Epithelial cell of prostate (primary cell): ENCODE data around the gene H6PD.
A peak's percentile ranks its signal among the peaks of the same experiment; 100 is the strongest.

Experiments used
- DNase-seq: peaks from one replicate; pipeline ENCODE4 v3.0.0-alpha.2; 2011; ENCODE audit warnings: low read depth, low spot score
- H3K27ac ChIP-seq: fragments of 450-650 bp; 2 replicates; pipeline ENCODE4 v1.5.1; 2017; ENCODE audit warnings: mild to moderate bottlenecking

H6PD gene

DNA sequence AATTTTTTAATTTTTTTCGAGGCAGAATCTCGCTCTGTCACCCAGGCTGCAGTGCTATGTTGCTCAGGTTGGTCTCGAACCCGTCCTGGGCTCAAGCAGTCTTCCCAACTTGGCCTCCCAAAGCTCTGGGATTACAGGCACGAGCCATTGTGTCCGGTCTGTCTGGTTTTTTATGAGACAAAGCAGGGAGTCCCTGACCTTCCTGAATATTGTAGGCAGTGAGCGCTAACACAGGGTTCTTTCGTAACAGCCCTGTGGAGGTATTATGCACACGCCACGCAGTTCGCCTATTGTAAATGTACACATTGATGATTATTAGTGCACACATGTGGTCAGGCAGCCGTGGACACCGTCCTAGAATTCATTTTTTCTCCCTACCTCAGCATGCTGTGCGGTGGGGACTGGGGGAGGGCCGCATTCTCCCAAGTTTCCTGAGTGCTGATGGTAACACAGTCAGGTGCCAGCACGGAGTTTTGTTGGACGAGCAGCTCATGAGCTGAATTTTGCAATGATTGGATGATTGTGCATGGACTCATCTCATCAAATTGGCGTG, 77.7 kb downstream of the H6PD start:
- no peak for DNase-seq
- no peak overlapping the region for H3K27ac ChIP-seq

DNA sequence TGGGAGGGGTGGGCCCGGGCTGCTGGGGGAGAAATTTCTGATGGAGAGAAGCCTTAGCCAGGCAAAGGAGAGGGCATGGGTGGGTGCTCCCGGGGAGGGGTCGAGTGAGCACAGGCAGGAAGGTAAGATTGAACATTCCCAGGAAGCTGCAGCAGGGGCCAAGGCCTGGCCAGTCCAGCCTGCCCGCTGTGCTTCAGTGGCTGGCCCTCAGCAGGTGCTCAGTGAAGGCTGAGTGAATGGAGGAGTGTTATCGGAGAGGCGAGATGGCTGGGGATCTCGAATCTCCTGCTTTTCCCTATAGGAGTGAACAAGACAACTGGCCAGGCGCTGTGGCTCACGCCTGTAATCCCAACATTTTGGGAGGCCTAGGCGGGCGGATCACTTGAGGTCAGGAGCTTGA, 79.0 kb downstream of the H6PD start:
- no peak for DNase-seq

DNA sequence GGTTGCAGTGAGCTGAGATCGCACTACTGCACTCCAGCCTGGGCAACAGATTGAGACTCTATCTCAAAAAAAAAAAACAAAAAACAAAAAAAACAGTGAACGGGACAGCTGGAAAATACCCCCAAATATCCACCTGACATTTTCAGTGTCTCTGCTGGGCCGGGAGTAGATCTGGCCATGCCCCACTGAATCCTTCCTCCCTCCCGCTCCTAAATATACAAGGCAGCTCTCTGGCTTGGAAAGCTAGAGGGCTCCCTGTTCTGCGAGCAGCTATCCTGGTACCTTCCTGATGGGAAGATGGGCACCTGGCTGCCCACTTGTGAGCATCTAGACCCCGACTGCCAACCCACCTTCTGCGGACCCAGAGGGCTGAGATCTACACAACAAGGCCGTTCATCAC, 79.5 kb downstream of the H6PD start:
- no peak overlapping the region for H3K27ac ChIP-seq
- no peak for DNase-seq

More for the DNA sequence above, 79.0 kb downstream of the H6PD start:
- H3K27ac ChIP-seq: no peak overlapping the region

DNA sequence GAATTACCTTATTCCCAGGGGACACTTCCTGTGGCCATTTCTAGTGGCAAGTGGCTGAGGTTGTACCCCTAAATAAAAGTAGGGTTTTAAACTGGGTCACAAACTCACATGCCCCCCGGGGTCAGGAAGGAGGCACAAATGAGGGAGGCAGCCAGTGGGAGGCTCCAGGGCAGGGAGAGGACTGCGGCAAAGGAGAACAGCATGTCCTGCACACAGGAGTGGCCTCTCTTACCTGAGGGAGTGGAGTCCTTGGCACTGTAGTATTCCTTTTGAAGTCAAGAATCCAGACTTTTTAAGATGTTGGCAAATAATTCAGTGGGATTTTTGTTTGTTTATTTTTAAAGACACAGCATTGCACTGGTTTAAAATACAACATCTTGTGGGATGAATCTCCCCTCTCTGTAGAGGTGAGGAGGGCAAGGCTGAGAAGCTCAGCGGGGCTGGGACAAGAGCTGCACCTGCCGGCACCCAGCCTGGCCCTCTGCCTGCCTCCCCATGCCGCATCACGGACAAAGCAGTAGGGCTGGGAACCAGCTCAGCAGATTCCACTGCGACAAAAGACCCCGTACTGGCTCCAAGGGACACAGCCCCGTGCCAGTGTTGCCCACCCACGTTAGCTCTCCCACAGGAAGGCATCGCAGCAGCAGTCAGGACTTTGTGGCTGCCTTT, 80.3 kb downstream of the H6PD start:
- no peak overlapping the region for H3K27ac ChIP-seq
- no peak for DNase-seq

DNA sequence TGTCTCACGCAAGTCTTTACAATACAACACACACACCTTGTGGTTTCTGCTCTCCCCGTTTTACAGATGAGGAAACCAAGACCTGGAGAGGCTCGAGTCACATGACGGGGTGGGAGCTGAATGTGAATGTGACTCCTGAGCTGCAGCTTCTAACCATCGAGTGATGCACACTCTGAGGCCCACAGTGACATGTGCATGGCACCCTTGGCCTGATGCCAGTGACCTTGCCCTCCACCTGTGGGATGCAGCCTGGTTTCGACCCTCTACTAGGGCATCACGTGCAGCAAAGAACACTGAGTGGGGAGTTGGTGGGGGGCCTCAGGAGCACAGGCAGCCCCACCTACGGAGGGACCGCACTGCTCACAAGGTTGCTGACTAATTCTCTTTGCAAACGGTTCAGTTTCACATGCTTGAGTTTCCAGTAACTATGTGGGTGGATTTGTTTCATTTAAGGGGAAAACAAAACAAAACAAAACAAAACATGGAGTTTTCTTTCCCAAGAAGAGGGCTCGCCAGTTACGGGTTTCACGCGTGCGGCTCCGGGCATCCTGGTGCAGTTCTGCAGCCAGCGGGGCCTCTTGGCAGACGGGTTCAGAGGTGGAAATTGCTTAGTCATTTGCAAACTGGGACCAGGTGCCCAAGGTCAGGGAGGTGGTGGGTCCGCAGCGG, 81.0 kb downstream of the H6PD start:
- no peak overlapping the region for H3K27ac ChIP-seq
- no peak for DNase-seq

DNA sequence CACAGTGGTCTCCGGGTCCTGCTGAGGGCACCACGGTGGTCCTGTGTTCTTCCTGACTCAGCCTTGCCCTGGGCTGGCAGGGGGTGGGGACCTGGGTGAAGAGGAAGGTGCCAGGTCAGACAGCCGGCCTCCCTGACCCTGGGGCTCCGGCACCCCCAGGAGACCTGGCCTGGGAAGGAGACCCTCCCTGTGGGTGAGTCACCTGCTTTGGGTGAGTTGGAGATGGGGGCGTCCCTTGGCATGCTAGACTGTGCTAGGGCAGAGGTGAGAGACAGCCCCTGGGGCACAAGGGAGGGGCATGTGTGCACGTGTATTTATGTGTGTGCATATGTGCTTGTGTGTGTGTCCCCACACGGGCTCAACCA, 81.5 kb downstream of the H6PD start:
- no peak overlapping the region for H3K27ac ChIP-seq
- DNase-seq: no peak

DNA sequence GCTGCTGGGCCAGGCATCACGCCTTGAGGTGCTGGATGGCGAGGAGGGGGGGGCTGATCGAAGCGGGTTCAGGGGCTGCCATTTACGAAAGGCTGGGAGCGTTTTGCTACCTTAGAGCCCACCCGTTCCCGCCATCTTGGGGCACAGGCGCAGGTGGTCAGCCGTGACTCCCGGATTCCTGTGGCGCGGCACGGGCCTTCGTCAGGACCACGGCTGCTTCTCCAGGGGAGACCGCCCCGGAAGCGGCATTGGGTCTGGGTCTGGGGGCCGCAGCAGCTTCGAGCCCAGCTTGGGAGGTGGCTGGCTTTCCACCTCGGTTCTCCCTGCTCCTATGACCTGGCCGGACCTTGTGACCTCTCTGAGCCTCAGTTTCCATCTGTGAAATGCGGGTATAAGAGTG, 81.9 kb downstream of the H6PD start:
- no peak for DNase-seq
- H3K27ac ChIP-seq: no peak overlapping the region

DNA sequence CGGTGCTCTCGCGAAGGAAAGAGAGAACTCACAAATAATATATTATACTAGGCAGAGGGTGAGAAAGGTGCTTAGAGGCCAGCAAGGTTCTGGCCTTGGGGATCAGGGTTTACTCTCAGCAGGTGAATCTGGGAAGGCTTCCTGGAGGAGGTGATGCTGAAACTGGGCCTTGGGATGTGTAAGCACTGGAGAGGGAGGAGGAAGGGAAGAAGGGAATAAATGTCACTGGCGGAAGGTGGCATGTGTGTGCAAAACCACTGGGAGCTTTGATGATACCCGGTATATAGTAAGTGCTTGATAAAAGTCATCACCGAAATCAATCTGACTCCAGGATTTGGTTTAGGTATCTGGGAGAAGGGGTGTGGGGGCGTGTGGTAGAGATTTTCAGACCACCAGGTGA, 82.5 kb downstream of the H6PD start:
- DNase-seq: no peak
- H3K27ac ChIP-seq: peak overlapping the region; percentile 30

DNA sequence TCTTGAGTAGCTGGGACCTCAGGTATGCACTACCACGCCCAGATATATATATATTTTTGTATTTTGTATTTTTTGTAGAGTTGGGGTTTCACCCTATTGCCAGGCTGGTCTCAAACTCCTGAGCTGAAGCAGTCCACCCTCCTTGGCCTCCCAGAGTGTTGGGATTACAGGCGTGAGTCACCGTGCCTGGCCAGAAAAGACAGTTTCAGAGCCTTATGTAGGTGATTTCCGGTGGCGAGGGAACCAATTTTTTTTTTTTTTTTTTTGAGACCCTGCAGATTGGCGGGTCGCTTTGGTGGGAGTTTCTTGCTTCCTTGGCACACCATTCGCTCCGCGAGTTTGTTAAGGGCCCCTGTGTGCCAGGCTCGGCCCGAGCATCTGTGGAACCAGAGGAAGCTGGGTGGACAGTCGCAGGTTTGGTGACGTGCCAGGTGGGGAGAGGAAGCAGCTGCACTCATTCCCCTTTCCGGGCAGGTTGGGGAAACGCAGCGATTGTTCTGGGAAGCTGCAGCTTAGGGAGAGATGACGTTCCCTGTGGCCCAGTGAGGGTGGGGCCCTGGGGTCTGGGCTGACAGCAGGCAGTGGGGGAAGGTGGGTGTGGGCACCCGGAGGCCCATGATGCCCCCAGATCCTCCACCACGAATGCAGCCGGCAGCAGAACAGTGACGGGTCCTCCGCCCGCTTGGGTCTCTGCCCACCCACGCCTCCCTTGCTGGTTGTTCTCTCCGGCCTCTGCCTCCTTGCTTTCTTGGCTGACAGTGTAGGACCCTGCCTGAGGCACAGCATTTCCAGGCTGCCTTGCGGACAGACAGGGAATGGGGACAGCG, 83.2 kb downstream of the H6PD start:
- no peak for DNase-seq
- H3K27ac ChIP-seq: peak overlapping the region; percentile 30

DNA sequence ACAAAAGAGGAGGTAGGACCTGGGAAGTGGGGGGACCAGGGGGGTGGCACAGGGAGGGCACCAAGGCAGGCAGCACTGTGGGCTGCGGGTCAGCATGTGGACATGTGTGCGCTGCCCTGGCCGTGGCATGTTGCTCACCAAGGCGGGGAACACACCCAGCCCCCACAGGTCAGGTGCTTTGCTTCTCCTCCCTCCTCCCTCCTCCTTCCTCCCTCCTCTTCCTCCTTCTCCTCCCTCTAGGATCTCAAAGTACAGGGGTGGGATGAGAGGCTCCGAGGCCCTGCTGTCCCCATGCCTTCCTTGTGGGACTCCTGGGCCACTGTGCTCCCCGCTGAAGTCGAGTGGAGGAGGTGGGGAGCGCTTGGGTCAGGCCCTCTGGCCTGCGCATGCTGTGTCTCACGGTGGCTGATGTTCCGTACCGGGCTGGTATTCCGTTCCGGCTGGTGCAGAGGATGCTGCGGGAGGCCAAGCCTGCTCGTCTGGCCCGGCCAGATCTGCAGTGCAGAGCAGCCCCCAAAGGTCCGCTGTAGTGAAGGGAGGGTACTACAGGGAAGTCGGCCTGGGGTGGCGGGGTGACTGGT, 84.7 kb downstream of the H6PD start:
- DNase-seq: no peak
- no peak overlapping the region for H3K27ac ChIP-seq

DNA sequence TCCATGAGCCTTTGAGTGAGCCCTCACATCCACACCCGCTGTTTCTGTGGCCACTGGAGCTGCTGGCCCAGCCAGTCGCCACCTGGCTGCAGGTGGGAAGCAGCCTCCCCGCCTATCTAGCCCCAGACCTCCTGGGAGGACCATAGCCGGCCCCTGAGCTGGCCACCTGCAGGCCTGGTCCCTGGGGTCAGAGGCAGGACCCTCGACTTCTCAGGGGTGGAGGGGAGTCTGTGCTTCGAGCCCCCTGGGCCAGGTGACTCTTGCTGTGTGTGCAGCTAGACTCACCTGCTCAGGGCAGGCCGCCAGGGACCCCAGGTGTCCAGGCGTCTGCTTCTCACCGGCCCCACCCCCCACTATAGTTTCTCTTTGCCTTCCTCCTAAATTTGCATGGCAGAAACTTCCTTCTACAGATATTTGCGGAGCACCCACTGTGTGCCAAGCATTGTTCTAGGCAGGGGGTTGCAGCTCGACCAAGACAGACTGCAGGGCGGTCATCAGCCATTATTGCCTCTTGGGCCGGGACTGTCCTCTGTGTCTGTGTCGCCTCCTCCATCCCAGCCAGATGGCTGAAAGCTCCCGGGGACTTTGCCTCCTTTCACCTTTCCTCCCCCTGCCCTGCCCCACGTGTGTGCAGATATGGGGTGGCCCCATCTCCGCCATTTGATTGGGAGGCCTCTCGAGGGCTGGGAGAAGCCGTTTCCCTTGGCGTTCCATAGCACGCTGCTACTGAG, 85.4 kb downstream of the H6PD start:
- no peak overlapping the region for H3K27ac ChIP-seq
- DNase-seq: no peak
